HL-60 (cell line): ENCODE results near the gene CDC37. TPM values are rescaled to one million over a fixed set of nuclear protein-coding genes. Genes with fewer than 3 reads are reported as not detected.

ENCODE experiments used
- DNase-seq, 2 experiments: peaks; one replicate each; pipeline ENCODE4 v3.0.0-alpha.2; 2010 to 2020; ENCODE audit warnings: low read depth in 1 of 2, low spot score in 1 of 2
- H3K27ac ChIP-seq: fragments of 250-450 bp; sonication (Bioruptor Pico); replicated peaks from 2 replicates; pipeline ENCODE4 v1.5.1; 2020; ENCODE audit warnings: mild to moderate bottlenecking, moderate library complexity
- H3K27me3 ChIP-seq: fragments of 250-450 bp; sonication (Bioruptor Pico); 2 replicates; pipeline ENCODE4 v1.5.1; 2021; ENCODE audit warnings: mild to moderate bottlenecking, moderate library complexity; ENCODE audit not compliant: insufficient read depth, poor library complexity, severe bottlenecking
- H3K4me3 ChIP-seq: replicated peaks from 2 replicates; pipeline ENCODE4 v1.5.1; 2011; ENCODE audit warnings: mild to moderate bottlenecking, control low read depth, low read length; ENCODE audit not compliant: insufficient read depth
- CTCF ChIP-seq: IDR thresholded peaks from one replicate; pipeline ENCODE4 v1.5.1; 2011; ENCODE audit warnings: low read length, control low read depth, inconsistent platforms; ENCODE audit not compliant: insufficient read depth
- GABPA ChIP-seq: IDR thresholded peaks from 2 replicates; pipeline ENCODE4 v1.6.1; 2012; ENCODE audit warnings: low read depth
- POLR2AphosphoS5 ChIP-seq: IDR thresholded peaks from 2 replicates; pipeline ENCODE4 v1.6.1; 2012; ENCODE audit warnings: low read depth
- REST ChIP-seq: IDR thresholded peaks from 2 replicates; pipeline ENCODE4 v1.6.1; 2012; ENCODE audit warnings: low read depth; ENCODE audit not compliant: insufficient replicate concordance
- SPI1 ChIP-seq: IDR thresholded peaks from 2 replicates; pipeline ENCODE4 v1.6.1; 2012; ENCODE audit warnings: low read depth, mild to moderate bottlenecking, borderline replicate concordance
- microRNA-seq: library from miRNA; unstranded; fragments of <30 nt; microRNA quantifications from one replicate; pipeline ENCODE4, GENCODE V29; 2018

CDC37 gene

GRCh38 chr19:10352764-10353671 lies 50.3 kb downstream of the CDC37 start:
- DNase-seq: no peak
- no peak overlapping the region for H3K27ac ChIP-seq
- no peaks in the 10 kb centered on the region for H3K27me3 ChIP-seq
- H3K4me3 ChIP-seq: no peak overlapping the region
- TF ChIP-seq SPI1 (no peak), CTCF (no peak), REST (no peak), POLR2AphosphoS5 (no peak), GABPA (no peak)

- no peak overlapping the region for H3K4me3 ChIP-seq
- peak; percentile 70 to 92 for DNase-seq
- TF ChIP-seq GABPA: no peak
- TF ChIP-seq POLR2AphosphoS5: peak; percentile 76
- H3K27ac ChIP-seq: peak overlapping the region; percentile 83
- no peaks in the 10 kb centered on the region for H3K27me3 ChIP-seq
Measured at GRCh38 chr19:10346509-10346908, 56.8 kb downstream of the CDC37 start.

- no peak for DNase-seq
- Histone ChIP-seq H3K27ac (no peak overlapping the region), H3K4me3 (no peak overlapping the region), H3K27me3 (no peaks in the 10 kb centered on the region)
- no peak for TF ChIP-seq REST
- no peak for TF ChIP-seq POLR2AphosphoS5
Measured at GRCh38 chr19:10344780-10345179, 58.6 kb downstream of the CDC37 start.

GRCh38 chr19:10343495-10343894 lies 59.8 kb downstream of the CDC37 start:
- H3K27ac ChIP-seq: no peak overlapping the region
- H3K4me3 ChIP-seq: no peak overlapping the region
- no peak for TF ChIP-seq GABPA
- TF ChIP-seq CTCF: no peak
- no peak for TF ChIP-seq SPI1
- no peaks in the 10 kb centered on the region for H3K27me3 ChIP-seq
- DNase-seq: no peak

Small RNAs within 50 kb of the gene (microRNA-seq; reads per million reads assigned to microRNA genes)
- not detected for gene MIR1181
